Measurements from ENCODE around the gene ZBTB16.
A peak's percentile ranks its signal among the peaks of the same experiment; 100 is the strongest.
"Not testable (repeated sequence)": the region's sequence is repeated elsewhere in the genome, so short reads cannot be mapped to it uniquely, and the experiment has no call there.

ZBTB16 gene

GRCh38 chr11:114042234-114042633, 17.3 kb upstream of the ZBTB16 start:
- no peak for DNase-seq (ENCODE audit: low read depth)

DNA sequence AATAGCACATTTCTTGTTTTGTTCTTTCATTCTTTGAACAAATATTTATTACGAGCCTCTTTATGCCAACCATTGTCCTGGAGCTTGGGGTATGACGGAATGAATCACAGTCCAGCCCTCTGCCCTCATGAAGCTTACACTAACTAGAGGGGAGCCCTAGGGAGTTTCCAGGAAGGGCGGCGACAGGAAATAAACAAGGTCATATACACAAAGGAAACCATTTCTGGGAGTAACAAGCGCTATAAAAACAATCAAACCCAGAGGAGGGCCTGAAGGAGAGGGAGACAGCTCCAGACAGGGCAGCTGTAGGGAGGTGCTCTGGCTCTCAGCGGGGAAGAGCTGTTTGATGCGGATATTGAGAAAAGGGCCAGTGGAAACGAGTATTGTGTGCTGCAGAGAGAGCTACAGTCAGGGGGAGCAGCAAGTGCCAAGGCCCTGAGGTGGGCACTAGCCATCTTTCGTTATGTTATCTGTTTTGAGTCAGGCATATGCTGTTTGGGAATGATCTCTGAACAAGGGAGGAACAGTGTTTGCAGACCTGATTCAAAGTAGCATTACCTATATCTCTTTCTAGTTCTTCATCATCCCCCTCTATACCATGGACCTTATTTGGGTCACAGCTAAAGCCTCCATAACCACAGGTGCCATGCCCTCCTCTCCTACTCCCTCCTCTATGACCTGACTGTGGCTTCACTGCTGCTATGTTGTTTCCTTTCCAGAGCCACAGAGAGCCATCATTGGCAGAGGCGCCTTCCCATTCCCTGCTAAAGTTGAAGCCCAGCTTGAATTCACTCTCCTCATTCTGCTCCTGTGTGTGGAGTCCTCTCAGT, 15.3 kb upstream of the ZBTB16 start:
- DNase-seq (ENCODE audit: low read depth), result no peak

GRCh38 chr11:114047327-114047726, 12.2 kb upstream of the ZBTB16 start:
- no peak for DNase-seq (ENCODE audit: low read depth)

- DNase-seq (ENCODE audit: low read depth), result no peak
These were observed 10.5 kb upstream of the ZBTB16 start for GRCh38 chr11:114049050-114049449.

- DNase-seq (ENCODE audit: low read depth), result not testable (repeated sequence)
These were observed 9.7 kb upstream of the ZBTB16 start for GRCh38 chr11:114049766-114050165.

- no peak for DNase-seq (ENCODE audit: low read depth)
These were observed 9.1 kb upstream of the ZBTB16 start for GRCh38 chr11:114050258-114050927.

DNA sequence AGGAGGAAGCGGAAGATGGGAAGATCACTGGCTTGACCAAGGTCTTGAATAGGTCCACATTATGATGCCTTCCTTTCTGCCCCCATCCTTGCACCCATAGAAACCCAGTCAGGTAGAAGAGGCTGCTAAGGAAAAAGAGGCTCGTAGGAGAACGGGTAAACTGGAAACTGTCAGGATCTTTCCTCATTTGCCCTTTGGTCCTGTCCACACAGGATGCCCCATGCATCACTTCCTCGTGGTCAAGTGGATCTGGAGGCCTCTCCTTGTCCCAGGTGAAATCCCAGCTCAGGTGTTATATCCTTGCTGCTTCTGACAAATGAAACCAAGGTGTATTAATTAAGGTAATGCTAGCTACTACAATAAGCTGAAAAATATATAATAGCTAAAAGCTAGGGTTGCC, 8.0 kb upstream of the ZBTB16 start:
- no peak for DNase-seq (ENCODE audit: low read depth)

DNA sequence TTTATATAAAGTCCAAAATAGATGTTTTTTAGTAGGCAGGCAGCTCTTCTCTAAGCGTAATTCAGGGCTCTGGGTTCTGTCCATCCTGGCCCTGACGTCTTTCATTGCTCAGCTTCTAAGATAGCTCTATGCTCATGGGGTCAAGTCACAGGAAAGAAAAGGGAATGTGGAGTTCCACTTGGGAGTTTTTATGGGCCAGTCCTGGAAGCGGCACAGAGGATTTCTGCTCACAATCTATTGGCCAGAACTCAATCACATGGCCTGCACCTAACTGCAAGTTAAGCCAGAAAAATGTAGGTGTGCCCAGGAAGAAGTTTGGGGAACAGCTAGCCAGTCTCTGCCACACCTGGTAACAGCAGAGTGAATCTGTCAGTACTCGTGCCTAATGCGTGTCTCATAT, 7.4 kb upstream of the ZBTB16 start:
- DNase-seq (ENCODE audit: low read depth), result no peak

DNA sequence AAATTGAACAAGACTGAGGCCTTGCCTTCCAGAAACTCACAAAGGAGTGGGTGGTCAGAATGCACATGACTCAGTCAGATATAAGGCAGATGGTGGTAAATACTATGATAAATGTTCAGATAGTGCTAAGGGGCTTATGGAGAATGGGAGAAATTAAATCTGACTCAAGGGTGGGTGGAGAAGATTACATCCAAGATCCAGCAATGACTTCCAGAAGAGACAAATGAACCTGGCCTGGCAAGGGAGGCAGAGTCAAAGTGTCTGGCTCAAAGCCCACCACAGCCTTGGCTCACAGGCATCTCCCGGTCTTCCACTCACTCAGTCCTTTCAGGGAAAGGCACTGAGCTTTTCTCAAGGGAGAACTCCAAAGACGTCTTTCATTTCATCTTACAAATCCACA, 6.1 kb upstream of the ZBTB16 start:
- DNase-seq (ENCODE audit: low read depth), result no peak

GRCh38 chr11:114054806-114055205, 4.7 kb upstream of the ZBTB16 start:
- DNase-seq (ENCODE audit: low read depth), result no peak

DNA sequence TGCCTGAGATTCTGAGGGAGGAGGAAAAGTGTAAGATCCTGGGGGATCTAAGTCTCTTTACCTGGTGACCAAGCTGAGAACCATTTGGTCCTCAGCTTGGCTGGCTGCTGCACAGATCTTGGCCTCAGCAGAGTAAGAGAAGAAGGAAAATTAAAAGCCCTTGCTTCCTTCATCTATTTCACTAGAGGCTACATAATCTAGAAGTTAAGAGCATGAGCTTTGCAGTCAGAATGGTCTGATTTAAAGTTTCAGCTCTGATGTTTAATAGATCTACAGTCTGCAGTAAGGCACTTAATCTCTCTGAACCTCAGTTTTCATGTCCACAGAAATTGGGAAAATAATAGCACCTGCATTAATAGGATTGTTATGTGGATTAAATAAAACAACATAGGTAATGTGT, 3.1 kb upstream of the ZBTB16 start:
- DNase-seq (ENCODE audit: low read depth), result no peak

DNA sequence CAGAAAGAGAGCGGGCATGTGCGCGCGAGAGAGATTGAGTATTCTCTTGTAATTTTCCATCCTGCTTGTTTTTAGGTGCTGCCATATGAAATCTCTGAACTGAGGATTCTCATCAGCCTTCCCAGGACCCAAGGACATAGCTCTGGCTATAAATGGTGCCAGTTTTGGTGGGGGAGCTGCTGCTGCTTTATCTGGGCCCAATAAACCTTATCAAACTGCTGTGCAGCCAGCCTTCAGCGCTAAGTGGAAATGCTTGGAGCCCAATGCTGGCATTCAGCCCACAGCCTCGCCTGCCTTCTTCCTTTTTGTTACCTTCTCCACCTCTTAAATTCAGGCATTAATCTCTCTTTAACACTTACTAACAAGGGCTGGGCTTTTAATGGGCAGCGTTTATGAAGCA, 2.4 kb upstream of the ZBTB16 start:
- DNase-seq (ENCODE audit: low read depth), result no peak

GRCh38 chr11:114057605-114058004, 1.9 kb upstream of the ZBTB16 start:
- no peak for DNase-seq (ENCODE audit: low read depth)

GRCh38 chr11:114058026-114058706, 1.3 kb upstream of the ZBTB16 start:
- DNase-seq (ENCODE audit: low read depth), result no peak

DNA sequence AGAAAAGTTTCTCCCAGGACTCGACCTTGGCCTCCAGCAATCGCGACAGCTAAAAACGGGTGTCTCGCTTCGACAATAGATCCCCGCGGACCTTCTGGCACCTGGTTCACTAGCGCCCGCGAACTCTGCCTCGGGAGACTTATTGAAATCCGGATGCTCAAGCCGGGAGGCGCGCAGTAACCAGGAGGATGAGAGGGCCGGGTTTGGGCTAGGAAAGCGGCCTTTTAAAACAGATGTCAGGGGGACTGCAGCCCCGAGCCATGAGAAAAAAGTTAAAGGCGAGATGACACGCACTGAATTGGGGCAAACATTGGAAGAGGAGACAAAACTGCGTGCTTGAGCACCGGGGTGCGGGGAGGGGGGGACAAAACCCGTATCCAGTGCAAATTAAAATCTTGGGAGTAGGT, 637 bp upstream of the ZBTB16 start:
- no peak for DNase-seq (ENCODE audit: low read depth)

DNA sequence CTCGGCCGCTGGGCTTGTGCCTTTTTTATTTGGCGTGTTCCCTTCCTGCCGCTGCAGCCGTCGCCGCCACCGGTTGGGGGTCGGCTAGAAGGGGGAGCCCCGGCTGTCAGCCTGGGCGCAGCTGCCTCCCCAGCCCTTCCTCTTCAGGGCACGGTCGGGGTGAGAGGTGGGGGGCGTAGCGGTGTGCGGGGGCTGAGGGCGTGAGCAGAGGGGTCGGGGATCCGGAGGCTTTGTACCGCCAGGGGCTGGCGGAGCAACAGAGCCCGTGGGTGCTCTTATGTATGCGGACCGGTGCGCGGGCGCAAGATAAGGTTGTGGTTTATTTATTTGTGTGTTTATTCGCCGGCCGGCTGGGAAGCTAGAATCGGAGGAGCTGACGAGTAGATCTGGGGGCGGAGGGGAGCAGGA, 477 bp downstream of the ZBTB16 start:
- DNase-seq (ENCODE audit: low read depth), result peak; percentile 40

GRCh38 chr11:114060392-114061047, 1.0 kb downstream of the ZBTB16 start:
- DNase-seq (ENCODE audit: low read depth), result no peak

- no peak for DNase-seq (ENCODE audit: low read depth)
These were observed 1.7 kb downstream of the ZBTB16 start for GRCh38 chr11:114061048-114061680.

DNA sequence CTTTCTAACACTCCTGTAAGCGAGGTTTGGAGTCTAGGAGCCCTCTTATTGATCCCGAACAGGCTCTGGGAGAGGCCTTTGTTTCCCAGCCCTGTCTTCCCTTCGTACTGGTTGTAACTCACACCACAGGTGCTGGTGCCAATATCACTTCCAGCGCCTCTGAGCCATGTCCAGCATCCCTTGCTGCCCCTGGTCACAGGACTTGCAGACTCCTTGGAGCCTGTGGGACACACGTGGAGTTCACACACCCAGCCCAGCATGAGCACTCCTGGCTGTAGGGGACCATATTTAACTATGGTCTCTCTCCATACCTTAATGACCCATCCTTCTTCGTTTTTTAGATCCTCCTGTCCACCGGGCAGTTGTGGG, 2.2 kb downstream of the ZBTB16 start:
- DNase-seq (ENCODE audit: low read depth), result no peak

DNA sequence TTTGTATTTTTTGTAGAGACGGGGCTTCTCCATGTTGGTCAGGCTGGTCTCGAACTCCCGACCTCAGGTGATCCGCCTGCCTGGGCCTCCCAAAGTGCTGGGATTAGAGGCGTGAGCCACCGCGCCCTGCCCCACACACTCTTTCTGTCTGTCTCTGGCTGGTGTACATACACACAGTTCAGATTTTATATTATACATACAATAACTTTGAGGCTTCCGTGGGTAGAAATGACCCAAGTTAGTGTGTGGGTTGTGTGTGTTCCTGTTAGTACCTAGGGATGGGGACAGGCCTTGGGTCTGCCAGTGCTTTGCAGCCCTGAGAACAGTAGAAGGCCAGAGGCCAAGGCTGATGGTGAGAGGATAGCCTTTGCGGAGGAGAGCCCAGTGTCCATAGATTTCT, 2.8 kb downstream of the ZBTB16 start:
- no peak for DNase-seq (ENCODE audit: low read depth)

- no peak for DNase-seq (ENCODE audit: low read depth)
These were observed 3.8 kb downstream of the ZBTB16 start for GRCh38 chr11:114063149-114063828.

DNA sequence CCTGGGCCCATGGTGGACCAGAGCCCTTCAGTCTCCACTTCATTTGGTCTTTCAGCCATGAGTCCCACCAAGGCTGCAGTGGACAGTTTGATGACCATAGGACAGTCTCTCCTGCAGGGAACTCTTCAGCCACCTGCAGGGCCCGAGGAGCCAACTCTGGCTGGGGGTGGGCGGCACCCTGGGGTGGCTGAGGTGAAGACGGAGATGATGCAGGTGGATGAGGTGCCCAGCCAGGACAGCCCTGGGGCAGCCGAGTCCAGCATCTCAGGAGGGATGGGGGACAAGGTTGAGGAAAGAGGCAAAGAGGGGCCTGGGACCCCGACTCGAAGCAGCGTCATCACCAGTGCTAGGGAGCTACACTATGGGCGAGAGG, 4.3 kb downstream of the ZBTB16 start:
- DNase-seq (ENCODE audit: low read depth), result no peak

Measured in activated gamma-delta T cell treated with anti-CD3 and anti-CD28 coated beads, Interleukin-2, amount 50 U/mL, for 16 hours (primary cell).